HL-60 (cell line): Measurements from ENCODE around the gene MYRIP.

Experiments
- CTCF ChIP-seq: IDR thresholded peaks from one replicate; pipeline ENCODE4 v1.5.1; 2011; ENCODE audit warnings: low read length, control low read depth, inconsistent platforms; ENCODE audit not compliant: insufficient read depth
- GABPA ChIP-seq: IDR thresholded peaks from 2 replicates; pipeline ENCODE4 v1.6.1; 2012; ENCODE audit warnings: low read depth
- POLR2AphosphoS5 ChIP-seq: IDR thresholded peaks from 2 replicates; pipeline ENCODE4 v1.6.1; 2012; ENCODE audit warnings: low read depth

DNA sequence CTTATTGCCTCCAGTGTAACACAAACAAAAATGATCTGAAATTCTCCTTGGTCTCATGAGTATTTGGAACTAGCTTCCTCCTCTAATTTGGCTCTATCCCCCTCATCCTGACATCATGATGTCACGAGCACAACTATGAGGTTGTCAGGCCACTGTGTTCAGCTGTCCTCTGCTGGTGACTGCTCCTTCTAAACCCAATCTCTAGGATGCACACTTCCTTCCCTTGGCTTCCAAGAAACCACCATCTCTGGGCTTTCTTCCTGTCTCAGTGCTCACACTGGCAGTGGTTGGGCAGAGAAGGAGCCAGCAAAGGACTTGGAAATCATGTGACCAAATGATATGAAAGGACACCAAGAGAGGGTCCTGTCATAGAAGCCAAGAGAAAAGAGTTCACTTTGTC lies 469.4 kb downstream of the MYRIP start:
- no peak for TF ChIP-seq CTCF
- no peak for TF ChIP-seq POLR2AphosphoS5
- TF ChIP-seq GABPA, result no peak
